ENCODE data around the gene RETSAT.
"Not testable (repeated sequence)": the region's sequence is repeated elsewhere in the genome, so short reads cannot be mapped to it uniquely, and the experiment has no call there.

DNA sequence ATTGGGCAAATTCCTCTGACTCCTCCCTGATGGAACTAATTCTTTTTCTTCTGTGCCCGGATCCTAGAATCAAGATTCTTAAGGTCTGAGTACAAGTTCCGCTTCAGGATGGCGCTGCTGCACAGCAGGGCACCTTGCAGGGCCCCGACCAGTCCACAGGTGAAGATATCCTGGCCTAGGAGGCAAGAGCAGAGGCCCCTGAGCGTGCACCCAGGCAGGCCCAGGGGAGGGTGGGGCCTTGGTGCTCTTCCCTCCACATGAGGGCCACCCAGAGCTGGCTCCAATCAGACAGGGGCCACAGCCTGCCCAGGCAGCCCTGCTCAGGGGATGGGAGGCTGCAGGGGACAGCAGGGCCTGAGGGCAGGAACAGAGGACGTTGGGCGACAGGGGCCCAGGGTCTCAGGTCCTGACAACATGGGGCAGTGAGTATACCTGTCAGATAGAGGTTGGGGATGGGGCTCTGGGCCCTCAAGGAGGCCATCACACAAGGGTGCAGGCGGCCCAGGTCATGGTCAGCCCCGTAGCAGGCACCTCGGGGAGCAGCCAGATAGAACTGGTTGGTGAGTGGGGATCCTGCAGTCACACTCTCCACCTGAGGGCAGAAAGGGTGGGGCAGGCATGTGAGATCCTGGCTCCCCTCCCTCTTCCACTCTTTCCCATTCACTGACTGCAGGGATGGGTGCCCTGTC, 11.0 kb downstream of the RETSAT start:
- TF ChIP-seq, protein P1, sequence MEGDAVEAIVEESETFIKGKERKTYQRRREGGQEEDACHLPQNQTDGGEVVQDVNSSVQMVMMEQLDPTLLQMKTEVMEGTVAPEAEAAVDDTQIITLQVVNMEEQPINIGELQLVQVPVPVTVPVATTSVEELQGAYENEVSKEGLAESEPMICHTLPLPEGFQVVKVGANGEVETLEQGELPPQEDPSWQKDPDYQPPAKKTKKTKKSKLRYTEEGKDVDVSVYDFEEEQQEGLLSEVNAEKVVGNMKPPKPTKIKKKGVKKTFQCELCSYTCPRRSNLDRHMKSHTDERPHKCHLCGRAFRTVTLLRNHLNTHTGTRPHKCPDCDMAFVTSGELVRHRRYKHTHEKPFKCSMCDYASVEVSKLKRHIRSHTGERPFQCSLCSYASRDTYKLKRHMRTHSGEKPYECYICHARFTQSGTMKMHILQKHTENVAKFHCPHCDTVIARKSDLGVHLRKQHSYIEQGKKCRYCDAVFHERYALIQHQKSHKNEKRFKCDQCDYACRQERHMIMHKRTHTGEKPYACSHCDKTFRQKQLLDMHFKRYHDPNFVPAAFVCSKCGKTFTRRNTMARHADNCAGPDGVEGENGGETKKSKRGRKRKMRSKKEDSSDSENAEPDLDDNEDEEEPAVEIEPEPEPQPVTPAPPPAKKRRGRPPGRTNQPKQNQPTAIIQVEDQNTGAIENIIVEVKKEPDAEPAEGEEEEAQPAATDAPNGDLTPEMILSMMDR (conservative IDR thresholded peaks at IDR 0.05; ENCODE audit: low read length), result not testable (repeated sequence)
- not testable (repeated sequence) for TF ChIP-seq EZH2phosphoT487 (IDR thresholded peaks at IDR 0.05; ENCODE audit: borderline replicate concordance)

All from Loucy (cell line).